NCI-H774 (cell line): Measurements from ENCODE around the gene IPO7.

Experiments used
- DNase-seq: peaks from one replicate; lab custom pipeline; 2025; lab: John Stamatoyannopoulos, UW

Gene IPO7

GRCh38 chr11:9494316-9494715 is 109.9 kb downstream of the IPO7 start:
- no peak for DNase-seq

GRCh38 chr11:9495803-9496514 is 111.5 kb downstream of the IPO7 start:
- DNase-seq, result no peak
